K562 (cell line): ENCODE results near the gene PSMD2. TPM values are rescaled to one million over a fixed set of nuclear protein-coding genes. Genes with fewer than 3 reads are reported as not detected.

ENCODE experiments used
- ATAC-seq: fragments of 200-7000 bp; cut with Tn5 transposase; 3 replicates; pipeline ENCODE4 v1.9.1; 2020; ENCODE audit warnings: moderate library complexity
- BruUV-seq: library from RNA; stranded (reverse); fragments of 400-500 nt; replicated peaks from 2 replicates; lab custom pipeline; 2021; lab: Mats Ljungman, UMichigan
- CTCF ChIA-PET: fragments of 300-600 bp; formaldehyde crosslinking; extraction: SDS; loops from one replicate; lab custom pipeline; 2021; ENCODE audit warnings: low intra/inter-chr PET ratio; lab: Yijun Ruan, JAX
- POLR2A ChIA-PET: fragments of 300-600, 350-650 bp; sonication (Branson Sonifier 250); formaldehyde crosslinking; extraction: SDS; loops from one replicate; lab custom pipeline; 2021; ENCODE audit warnings: antibody characterized with exemption, inconsistent platforms; lab: Yijun Ruan, JAX
- DNase-seq, 4 experiments: peaks; one replicate each; pipeline versions ENCODE4 v3.0.0 to v3.0.0-alpha.2; 2011 to 2018; ENCODE audit warnings: low spot score in 3 of 4, mixed read lengths in 3 of 4; ENCODE audit errors: extremely low read depth in 1 of 4
- FAIRE-seq: peaks from 2 replicates; lab custom pipeline; 2011; peaks lifted over from hg19 to GRCh38; lab: Jason Lieb, UNC
- H2AFZ ChIP-seq: 2 replicates; pipeline ENCODE4 v1.6.0; 2011; ENCODE audit warnings: low read depth, low read length, control low read depth, inconsistent platforms
- H3K27ac ChIP-seq: fragments of 200-600 bp; 3 replicates; pipeline ENCODE4 v1.8.0; 2011; ENCODE audit warnings: low read depth, mild to moderate bottlenecking, control low read depth, inconsistent platforms, low read length, moderate library complexity, mixed read lengths; ENCODE audit errors: extremely low read depth
- H3K27me3 ChIP-seq, 2 experiments: fragments of 300-600 bp in 1 of 2; 2 replicates in 1 of 2; 3 replicates in 1 of 2; pipeline versions ENCODE4 v1.6.0 to v1.8.0; 2011; ENCODE audit warnings: inconsistent platforms in 2 of 2, low read length in 2 of 2, mild to moderate bottlenecking in 1 of 2, mixed read lengths in 1 of 2, moderate library complexity in 1 of 2; ENCODE audit not compliant: control insufficient read depth in 2 of 2, insufficient read depth in 2 of 2
- H3K36me3 ChIP-seq: fragments of 300-600 bp; 3 replicates; pipeline ENCODE4 v1.8.0; 2011; ENCODE audit warnings: mild to moderate bottlenecking, low read length, inconsistent platforms; ENCODE audit not compliant: control insufficient read depth, insufficient read depth
- H3K4me1 ChIP-seq, 2 experiments: fragments of 200-600 bp in 1 of 2; replicated peaks in 1 of 2; 2 replicates in 1 of 2; 3 replicates in 1 of 2; pipeline versions ENCODE4 v1.5.1 to v1.8.0; 2011; ENCODE audit warnings: inconsistent platforms in 2 of 2, low read length in 2 of 2, mild to moderate bottlenecking in 1 of 2, mixed read lengths in 1 of 2, moderate library complexity in 1 of 2; ENCODE audit not compliant: control insufficient read depth in 2 of 2, insufficient read depth in 2 of 2
- H3K4me2 ChIP-seq: 2 replicates; pipeline ENCODE4 v1.6.1; 2011; ENCODE audit warnings: low read length, control low read depth, inconsistent platforms, mixed read lengths; ENCODE audit not compliant: insufficient read depth
- H3K4me3 ChIP-seq: fragments of 200-600 bp; sonication (generic), shearing (Covaris generic); 2 replicates; pipeline ENCODE4 v1.5.1; 2016; ENCODE audit warnings: control low read depth, inconsistent platforms
- H3K79me2 ChIP-seq: fragments of 200-600 bp; 3 replicates; pipeline ENCODE4 v1.8.0; 2011; ENCODE audit warnings: low read length, inconsistent platforms; ENCODE audit not compliant: control insufficient read depth, insufficient read depth
- H3K9ac ChIP-seq, 2 experiments: 2 replicates each; pipeline versions ENCODE4 v1.6.0 to v1.6.1; 2011; ENCODE audit warnings: low read depth in 2 of 2, low read length in 2 of 2, control low read depth in 1 of 2, inconsistent platforms in 1 of 2, mild to moderate bottlenecking in 1 of 2, mixed read lengths in 1 of 2; ENCODE audit not compliant: insufficient read depth in 1 of 2
- H3K9me1 ChIP-seq: one replicate; pipeline ENCODE4 v1.6.0; 2011; ENCODE audit warnings: inconsistent platforms, mild to moderate bottlenecking, low read length, moderate library complexity; ENCODE audit not compliant: control insufficient read depth, insufficient read depth
- H3K9me3 ChIP-seq: replicated peaks from 2 replicates; pipeline ENCODE4 v1.5.1; 2011; ENCODE audit warnings: low read depth, low read length, inconsistent platforms; ENCODE audit not compliant: control insufficient read depth, insufficient read depth
- H4K20me1 ChIP-seq: replicated peaks from 2 replicates; pipeline ENCODE4 v1.6.1; 2011; ENCODE audit warnings: low read length, inconsistent platforms, mixed read lengths; ENCODE audit not compliant: control insufficient read depth, insufficient read depth
- CBFB ChIP-seq: sonication (generic); formaldehyde crosslinking; IDR thresholded peaks from 2 replicates; pipeline ENCODE4 v1.4.0; 2020; ENCODE audit warnings: mild to moderate bottlenecking, missing genetic modification reagents
- HNRNPH1 ChIP-seq: fragments of 200-400 bp; formaldehyde crosslinking; optimal IDR thresholded peaks from 2 replicates; pipeline ENCODE3; 2017; ENCODE audit warnings: low read depth, mild to moderate bottlenecking, low read length, moderate library complexity
- RREB1 ChIP-seq: fragments of 250-450 bp; sonication (Bioruptor Pico); IDR thresholded peaks from 2 replicates; pipeline ENCODE4 v1.4.0; 2020
- ZSCAN29 ChIP-seq: fragments of 450-650 bp; IDR thresholded peaks from 2 replicates; pipeline ENCODE4 v1.6.1; 2017
- WGBS: fragments of 100-300 bp; shearing (Covaris generic); methylation state at CpG from one replicate; pipeline ENCODE4 v1.1.6; 2016; ENCODE audit warnings: low coverage, mixed read lengths; ENCODE audit not compliant: insufficient coverage; ENCODE audit errors: missing lambda C conversion rate; 5-methylcytosine and 5-hydroxymethylcytosine counted together
- in situ Hi-C: fragments of 300-500 bp; cut with MboI; formaldehyde crosslinking; loops from 4 replicates; pipeline ENCODE4 v1.15.0; 2018; ENCODE audit warnings: inconsistent platforms, mixed read lengths
- intact Hi-C: fragments of 100-400 bp; cut with micrococcal nuclease; formaldehyde crosslinking; loops from 2 replicates; pipeline ENCODE4 v1.14.2; 2022
- polyA plus RNA-seq, 8 experiments: library from polyadenylated mRNA; depleted of rRNA in 4 of 8; stranded (reverse) in 5 of 8; unstranded in 3 of 8; fragments of >200 nt; fragmentation: Nextera tagmentation in 2 of 8; fragmentation: Illumina TruSeq in 1 of 8; extraction: Ambion mirVana in 2 of 8; extraction: Trizol in 1 of 8; gene quantifications; 2 replicates each; pipeline versions ENCODE4 v1.2.1 to v1.2.3, GENCODE V29; 2011 to 2014; ENCODE audit warnings: inconsistent platforms in 1 of 8, missing spikeins in 1 of 8
- total RNA-seq, 7 experiments: library from RNA; depleted of rRNA in 6 of 7; stranded (reverse); fragments of >200 nt in 6 of 7; fragmentation: Illumina TruSeq in 2 of 7; extraction: Trizol in 2 of 7; gene quantifications; 2 replicates each; pipeline versions ENCODE4 v1.2.1 to v1.2.3, GENCODE V29; 2011 to 2021; ENCODE audit warnings: low replicate concordance in 1 of 7

The PSMD2 gene
- total and polyA plus RNA-seq, 9 of the 15 experiments (the other 6 are each of a cell fraction or from before 2014, with no cell fraction given): 152 to 484 (median 295) TPM

GRCh38 chr3:184275381-184275701 is 23.7 kb upstream of the PSMD2 start:
- Histone ChIP-seq H2AFZ (0 out of 2 replicates have a peak overlapping the region, but pooled peaks have one; percentile 24), H3K4me3 (no peak overlapping the region), H3K27ac (no peak overlapping the region), H3K9ac (no peak overlapping the region), H3K4me2 (no peak overlapping the region), H3K79me2 (no peaks in the 10 kb centered on the region), H3K4me1 (peaks cover 0 to 8% of the 10 kb centered on the region in 2 experiments; a peak in 1 of 5 replicates), H3K27me3 (peaks cover 38 to 43% of the 10 kb centered on the region in 2 experiments), H3K9me3 (no peaks in the 10 kb centered on the region), H3K9me1 (no peaks in the 10 kb centered on the region), H3K36me3 (no peaks in the 10 kb centered on the region), H4K20me1 (no peaks in the 10 kb centered on the region; the same call in 1 of the 2 replicates)
- no peak for DNase-seq
- no peak for ATAC-seq
- 39% methylated on average over 12 of the region's 12 CpGs for WGBS
- in situ Hi-C loops (no loop called here), intact Hi-C loops (no loop called here)
- POLR2A ChIA-PET: no interaction called here
- CTCF ChIA-PET: no interaction called here
- FAIRE-seq: no peak
- BruUV-seq: no TSS peak
- TF ChIP-seq HNRNPH1 (no peak), ZSCAN29 (no peak), RREB1 (CRISPR knock-in tag) (no peak), CBFB (0 out of 2 replicates have a peak, but pooled peaks have one; percentile 24)
- TF ChIP-seq, all 486 proteins: peak for 1
